ENCODE measurements around the gene DCST1.

- TF ChIP-seq TAF1 (conservative IDR thresholded peaks at IDR 0.05) (no peak), CTCF (IDR thresholded peaks at IDR 0.05; ENCODE audit: low read depth, low read length, missing input control) (peak; percentile 43), MAX (IDR thresholded peaks at IDR 0.05) (no peak), REST (IDR thresholded peaks at IDR 0.05) (no peak), EGR1 (IDR thresholded peaks at IDR 0.05; ENCODE audit: low read depth in 2 of 2) (no peak), JUND (IDR thresholded peaks at IDR 0.05) (no peak), RXRA (IDR thresholded peaks at IDR 0.05) (no peak)
Observed at GRCh38 chr1:155093911-155094621, 60.4 kb downstream of the DCST1 start.

All from liver (tissue), 3 donors.